ENCODE results near the gene STIP1. TPM values are rescaled to one million over a fixed set of nuclear protein-coding genes. Genes with fewer than 3 reads are reported as not detected.

Gene STIP1
- total RNA-seq, 1 donor from 2014 or later, result 200 TPM

- TF ChIP-seq, protein P1, sequence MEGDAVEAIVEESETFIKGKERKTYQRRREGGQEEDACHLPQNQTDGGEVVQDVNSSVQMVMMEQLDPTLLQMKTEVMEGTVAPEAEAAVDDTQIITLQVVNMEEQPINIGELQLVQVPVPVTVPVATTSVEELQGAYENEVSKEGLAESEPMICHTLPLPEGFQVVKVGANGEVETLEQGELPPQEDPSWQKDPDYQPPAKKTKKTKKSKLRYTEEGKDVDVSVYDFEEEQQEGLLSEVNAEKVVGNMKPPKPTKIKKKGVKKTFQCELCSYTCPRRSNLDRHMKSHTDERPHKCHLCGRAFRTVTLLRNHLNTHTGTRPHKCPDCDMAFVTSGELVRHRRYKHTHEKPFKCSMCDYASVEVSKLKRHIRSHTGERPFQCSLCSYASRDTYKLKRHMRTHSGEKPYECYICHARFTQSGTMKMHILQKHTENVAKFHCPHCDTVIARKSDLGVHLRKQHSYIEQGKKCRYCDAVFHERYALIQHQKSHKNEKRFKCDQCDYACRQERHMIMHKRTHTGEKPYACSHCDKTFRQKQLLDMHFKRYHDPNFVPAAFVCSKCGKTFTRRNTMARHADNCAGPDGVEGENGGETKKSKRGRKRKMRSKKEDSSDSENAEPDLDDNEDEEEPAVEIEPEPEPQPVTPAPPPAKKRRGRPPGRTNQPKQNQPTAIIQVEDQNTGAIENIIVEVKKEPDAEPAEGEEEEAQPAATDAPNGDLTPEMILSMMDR (IDR thresholded peaks at IDR 0.05; ENCODE audit: insufficient read depth, low read depth, low read length), result no peak
- TF ChIP-seq EZH2 (IDR thresholded peaks at IDR 0.05; ENCODE audit: insufficient read depth, low read length), result no peak
- no peak overlapping the region for H3K27ac ChIP-seq (ENCODE audit: low read depth, low read length)
- Mint-ChIP-seq H3K36me3 (ENCODE audit: low read depth, unreplicated experiment) (peaks cover 23% of the 10 kb centered on the region), H3K4me1 (ENCODE audit: low read depth, unreplicated experiment) (peaks cover 24% of the 10 kb centered on the region), H3K27me3 (ENCODE audit: low read depth, unreplicated experiment) (no peaks in the 10 kb centered on the region), H3K9me3 (ENCODE audit: unreplicated experiment) (no peaks in the 10 kb centered on the region), H3K27ac (ENCODE audit: unreplicated experiment) (no peak overlapping the region), H3K4me3 (ENCODE audit: unreplicated experiment) (no peak overlapping the region)
- peak overlapping the region; percentile 20 for H3K4me2 ChIP-seq (ENCODE audit: low read length)
- DNase-seq (ENCODE audit: low read depth), result no peak
- no peaks in the 10 kb centered on the region for H3K79me2 ChIP-seq (ENCODE audit: insufficient read depth, low read length)
- no peak overlapping the region for H3K9ac ChIP-seq (ENCODE audit: low read length)
- H2AFZ ChIP-seq (ENCODE audit: low read depth, low read length), result no peak overlapping the region
- H3K36me3 ChIP-seq (ENCODE audit: insufficient read depth, low read length), result peaks cover 42% of the 10 kb centered on the region
- no peaks in the 10 kb centered on the region for H3K27me3 ChIP-seq (ENCODE audit: insufficient read depth, low read length)
- no peaks in the 10 kb centered on the region for H3K9me3 ChIP-seq (ENCODE audit: insufficient read depth, low read depth, low read length)
- H3K4me1 ChIP-seq (ENCODE audit: insufficient read depth, low read length), result peaks cover 25% of the 10 kb centered on the region
- no peak overlapping the region for H3K4me3 ChIP-seq (ENCODE audit: insufficient read depth, low read depth, low read length)
- H4K20me1 ChIP-seq (ENCODE audit: insufficient read depth, low read length), result peaks cover 42% of the 10 kb centered on the region
- no peak for FAIRE-seq
These were observed 18.1 kb downstream of the STIP1 start for GRCh38 chr11:64204080-64204440.

DNA sequence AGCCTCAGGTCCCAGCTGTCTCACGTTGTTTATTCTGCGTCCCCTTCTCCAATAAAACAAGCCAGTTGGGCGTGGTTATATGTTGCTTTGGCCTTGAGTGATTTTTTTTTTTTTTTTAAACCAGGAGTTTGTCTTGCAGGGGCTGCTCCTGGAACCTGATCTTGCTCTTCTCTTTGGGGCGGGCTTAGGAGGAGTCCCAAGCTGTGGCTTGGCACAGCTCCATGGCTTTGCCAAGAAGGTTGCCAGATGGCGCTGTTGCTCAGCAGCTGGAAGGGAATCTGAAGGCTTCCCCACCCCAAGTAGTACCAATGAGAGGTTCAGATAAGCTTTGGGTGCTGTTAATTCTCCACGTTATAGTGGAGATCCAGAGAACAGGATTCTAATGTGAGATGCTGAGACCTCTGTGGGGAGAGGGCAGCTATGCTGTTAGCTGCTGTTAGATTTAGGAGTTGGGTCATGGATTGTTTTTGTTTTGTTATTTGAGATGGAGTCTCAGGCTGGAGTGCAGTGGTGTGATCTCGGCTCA, 18.6 kb downstream of the STIP1 start:
- no peak overlapping the region for H3K9ac ChIP-seq (ENCODE audit: low read length)
- no peak overlapping the region for H3K4me3 ChIP-seq (ENCODE audit: insufficient read depth, low read depth, low read length)
- peaks cover 24% of the 10 kb centered on the region for H3K4me1 Mint-ChIP-seq (ENCODE audit: low read depth, unreplicated experiment)
- H3K9me3 Mint-ChIP-seq (ENCODE audit: unreplicated experiment), result no peaks in the 10 kb centered on the region
- no peaks in the 10 kb centered on the region for H3K9me3 ChIP-seq (ENCODE audit: insufficient read depth, low read depth, low read length)
- H4K20me1 ChIP-seq (ENCODE audit: insufficient read depth, low read length), result peaks cover 42% of the 10 kb centered on the region
- H3K4me1 ChIP-seq (ENCODE audit: insufficient read depth, low read length), result peaks cover 25% of the 10 kb centered on the region
- FAIRE-seq (peak; percentile 55), DNase-seq (ENCODE audit: low read depth) (peak; percentile 88)
- H3K27ac Mint-ChIP-seq (ENCODE audit: unreplicated experiment), result peak overlapping the region; percentile 23
- H3K4me2 ChIP-seq (ENCODE audit: low read length), result peak overlapping the region; percentile 20
- no peaks in the 10 kb centered on the region for H3K79me2 ChIP-seq (ENCODE audit: insufficient read depth, low read length)
- H3K36me3 ChIP-seq (ENCODE audit: insufficient read depth, low read length), result peaks cover 42% of the 10 kb centered on the region
- H3K4me3 Mint-ChIP-seq (ENCODE audit: unreplicated experiment), result no peak overlapping the region
- no peak overlapping the region for H2AFZ ChIP-seq (ENCODE audit: low read depth, low read length)
- H3K27me3 ChIP-seq (ENCODE audit: insufficient read depth, low read length), result no peaks in the 10 kb centered on the region
- peaks cover 23% of the 10 kb centered on the region for H3K36me3 Mint-ChIP-seq (ENCODE audit: low read depth, unreplicated experiment)
- TF ChIP-seq, protein P1 (IDR thresholded peaks at IDR 0.05; ENCODE audit: insufficient read depth, low read depth, low read length), result peak; percentile 84
- no peak for TF ChIP-seq EZH2 (IDR thresholded peaks at IDR 0.05; ENCODE audit: insufficient read depth, low read length)
- no peak overlapping the region for H3K27ac ChIP-seq (ENCODE audit: low read depth, low read length)
- no peaks in the 10 kb centered on the region for H3K27me3 Mint-ChIP-seq (ENCODE audit: low read depth, unreplicated experiment)

- no peak within 1 kb of the TSS for H3K4me3 ChIP-seq (ENCODE audit: insufficient read depth, low read depth, low read length)
- H3K27me3 ChIP-seq (ENCODE audit: insufficient read depth, low read length), result no peaks in the 10 kb centered on the region
- Mint-ChIP-seq H3K27ac (ENCODE audit: unreplicated experiment) (peak within 1 kb of the TSS; percentile 78), H3K9me3 (ENCODE audit: unreplicated experiment) (no peaks in the 10 kb centered on the region), H3K27me3 (ENCODE audit: low read depth, unreplicated experiment) (no peaks in the 10 kb centered on the region), H3K4me1 (ENCODE audit: low read depth, unreplicated experiment) (peaks cover 21% of the 10 kb centered on the region), H3K4me3 (ENCODE audit: unreplicated experiment) (no peak within 1 kb of the TSS), H3K36me3 (ENCODE audit: low read depth, unreplicated experiment) (peaks cover 22% of the 10 kb centered on the region)
- peaks cover 27% of the 10 kb centered on the region for H3K36me3 ChIP-seq (ENCODE audit: insufficient read depth, low read length)
- H3K27ac ChIP-seq (ENCODE audit: low read depth, low read length), result peak within 1 kb of the TSS; percentile 65
- FAIRE-seq (no peak), DNase-seq (ENCODE audit: low read depth) (no peak)
- peak within 1 kb of the TSS; percentile 75 for H3K4me2 ChIP-seq (ENCODE audit: low read length)
- H3K9ac ChIP-seq (ENCODE audit: low read length), result peak within 1 kb of the TSS; percentile 38
- H2AFZ ChIP-seq (ENCODE audit: low read depth, low read length), result no peak within 1 kb of the TSS
- H4K20me1 ChIP-seq (ENCODE audit: insufficient read depth, low read length), result peaks cover 25% of the 10 kb centered on the region
- H3K9me3 ChIP-seq (ENCODE audit: insufficient read depth, low read depth, low read length), result no peaks in the 10 kb centered on the region
- TF ChIP-seq EZH2 (IDR thresholded peaks at IDR 0.05; ENCODE audit: insufficient read depth, low read length), result no peak
- TF ChIP-seq, protein P1 (IDR thresholded peaks at IDR 0.05; ENCODE audit: insufficient read depth, low read depth, low read length), result no peak
- H3K4me1 ChIP-seq (ENCODE audit: insufficient read depth, low read length), result peaks cover 25% of the 10 kb centered on the region
- H3K79me2 ChIP-seq (ENCODE audit: insufficient read depth, low read length), result no peaks in the 10 kb centered on the region
These were observed 20.7 kb downstream of the STIP1 start, which contains the start of gene FERMT3 for GRCh38 chr11:64206457-64207255. TSS of gene FERMT3 (plus strand) at chr11:64206721. CDS start at chr11:64207365, 644 bp downstream.

All from astrocyte (in vitro differentiated cells and primary cell).